ENCODE results near the gene FMNL3.

The FMNL3 gene

DNA sequence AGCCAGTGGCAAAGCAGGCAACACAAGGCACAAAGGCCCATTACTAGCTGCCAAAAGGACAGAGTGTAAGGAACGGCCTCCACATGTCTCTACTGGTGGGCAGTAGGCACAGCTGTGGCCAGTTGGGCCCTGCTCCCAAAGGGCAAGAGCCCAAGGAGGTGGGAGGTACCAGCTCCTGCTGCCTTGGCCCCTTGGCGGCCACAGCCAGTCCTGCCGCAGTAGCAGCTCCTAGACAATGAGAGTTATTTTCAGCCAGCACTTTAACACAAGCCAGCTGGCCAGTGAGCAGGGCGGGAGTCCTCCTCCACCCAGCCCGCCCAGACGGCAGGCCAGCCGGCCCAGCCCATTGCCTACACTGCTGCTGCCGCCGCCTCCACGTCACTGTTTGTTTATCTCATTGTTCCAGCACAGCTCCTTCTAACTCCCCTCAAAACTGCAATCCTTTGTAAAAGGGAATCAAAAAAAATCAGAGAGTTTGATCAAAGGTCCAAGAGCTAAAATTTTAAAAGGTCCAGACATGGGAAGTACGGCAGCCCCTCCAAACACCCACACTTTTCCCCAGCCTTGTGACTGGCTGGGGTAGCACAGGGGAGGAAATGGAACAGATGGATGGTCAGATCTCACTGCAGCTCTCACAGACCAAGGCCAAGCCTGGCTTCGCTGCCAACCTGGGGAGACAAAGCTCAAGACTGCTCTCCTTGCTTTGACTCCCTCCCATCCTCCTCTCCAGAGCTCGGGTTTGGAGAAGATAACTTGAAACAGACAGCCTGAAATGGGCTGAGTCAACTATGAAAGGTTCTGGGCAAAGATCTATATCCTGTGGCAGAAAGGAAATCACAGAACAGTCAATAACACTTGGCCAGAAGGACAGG lies 33.5 kb downstream of the FMNL3 start:
- TF ChIP-seq, protein P1, sequence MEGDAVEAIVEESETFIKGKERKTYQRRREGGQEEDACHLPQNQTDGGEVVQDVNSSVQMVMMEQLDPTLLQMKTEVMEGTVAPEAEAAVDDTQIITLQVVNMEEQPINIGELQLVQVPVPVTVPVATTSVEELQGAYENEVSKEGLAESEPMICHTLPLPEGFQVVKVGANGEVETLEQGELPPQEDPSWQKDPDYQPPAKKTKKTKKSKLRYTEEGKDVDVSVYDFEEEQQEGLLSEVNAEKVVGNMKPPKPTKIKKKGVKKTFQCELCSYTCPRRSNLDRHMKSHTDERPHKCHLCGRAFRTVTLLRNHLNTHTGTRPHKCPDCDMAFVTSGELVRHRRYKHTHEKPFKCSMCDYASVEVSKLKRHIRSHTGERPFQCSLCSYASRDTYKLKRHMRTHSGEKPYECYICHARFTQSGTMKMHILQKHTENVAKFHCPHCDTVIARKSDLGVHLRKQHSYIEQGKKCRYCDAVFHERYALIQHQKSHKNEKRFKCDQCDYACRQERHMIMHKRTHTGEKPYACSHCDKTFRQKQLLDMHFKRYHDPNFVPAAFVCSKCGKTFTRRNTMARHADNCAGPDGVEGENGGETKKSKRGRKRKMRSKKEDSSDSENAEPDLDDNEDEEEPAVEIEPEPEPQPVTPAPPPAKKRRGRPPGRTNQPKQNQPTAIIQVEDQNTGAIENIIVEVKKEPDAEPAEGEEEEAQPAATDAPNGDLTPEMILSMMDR (conservative IDR thresholded peaks at IDR 0.05; ENCODE audit: low read depth, low read length) = peak; percentile 16
- peak; percentile 71 for DNase-seq (ENCODE audit: low read depth)
- no peak overlapping the region for H3K4me3 ChIP-seq (ENCODE audit: low read length)

GRCh38 chr12:49672301-49673217 lies 34.6 kb downstream of the FMNL3 start:
- H3K4me3 ChIP-seq (ENCODE audit: low read length) = no peak overlapping the region
- DNase-seq (ENCODE audit: low read depth) = no peak
- TF ChIP-seq, protein P1 (conservative IDR thresholded peaks at IDR 0.05; ENCODE audit: low read depth, low read length) = no peak

DNA sequence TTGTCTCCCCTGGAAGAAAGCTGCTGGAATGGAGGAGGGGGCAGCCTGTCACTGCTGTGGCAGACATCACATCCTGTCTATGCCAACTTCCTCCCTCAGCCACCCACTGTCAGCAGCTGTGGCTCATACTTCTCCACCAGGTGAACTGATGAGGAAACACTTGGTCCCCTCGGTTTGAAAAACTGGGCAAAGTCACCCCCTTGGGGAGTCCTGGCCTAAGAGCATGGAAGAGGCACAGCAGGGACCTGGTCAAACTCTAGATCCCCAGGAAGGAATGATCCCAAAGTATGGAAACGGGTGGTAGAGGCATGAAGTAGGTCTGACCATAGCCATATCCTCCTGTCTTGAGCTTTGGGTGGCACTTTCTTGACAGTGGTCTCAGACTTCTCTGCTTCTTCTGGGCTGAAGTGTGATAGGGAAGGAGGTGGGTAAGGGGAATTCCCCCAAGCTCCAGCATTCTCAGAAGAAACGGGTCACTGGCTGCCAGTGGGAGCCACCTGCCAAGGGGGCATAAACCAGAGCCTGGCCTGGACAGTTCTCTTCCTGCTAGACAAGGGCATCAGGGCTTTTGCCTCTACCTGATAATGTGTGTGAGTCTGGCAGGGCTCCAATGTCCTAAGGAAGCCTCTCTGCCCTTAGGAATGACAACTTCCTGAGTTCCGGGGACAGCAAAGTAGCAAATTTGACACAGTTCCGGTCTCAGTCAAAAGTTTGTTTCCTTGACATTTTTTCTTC lies 36.0 kb downstream of the FMNL3 start:
- TF ChIP-seq, protein P1 (conservative IDR thresholded peaks at IDR 0.05; ENCODE audit: low read depth, low read length) = no peak
- H3K4me3 ChIP-seq (ENCODE audit: low read length) = no peak overlapping the region
- no peak for DNase-seq (ENCODE audit: low read depth)

DNA sequence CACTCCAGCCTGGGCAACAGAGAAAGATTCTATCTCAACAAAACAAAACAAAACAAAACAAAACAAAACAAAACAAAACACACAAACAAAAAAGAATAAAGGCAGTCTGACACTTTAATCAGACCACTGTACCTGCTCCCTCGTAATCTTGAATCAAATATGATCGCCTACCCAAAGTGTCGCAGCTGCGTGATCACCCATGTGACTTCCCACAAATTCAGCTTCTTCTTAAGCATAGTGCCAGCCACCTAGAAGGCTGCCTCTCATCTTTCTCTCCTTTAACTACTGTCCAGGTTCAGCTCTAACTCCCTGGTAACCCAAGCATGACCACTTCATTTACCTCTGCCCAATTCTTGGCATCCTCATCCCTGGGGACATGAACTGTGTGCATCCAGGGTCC lies 37.4 kb downstream of the FMNL3 start:
- no peak for DNase-seq (ENCODE audit: low read depth)

GRCh38 chr12:49667325-49668090 lies 39.7 kb downstream of the FMNL3 start:
- TF ChIP-seq, protein P1 (conservative IDR thresholded peaks at IDR 0.05; ENCODE audit: low read depth, low read length) = no peak
- no peak for DNase-seq (ENCODE audit: low read depth)

More for the DNA sequence above, 37.4 kb downstream of the FMNL3 start:
- TF ChIP-seq, protein P1 (conservative IDR thresholded peaks at IDR 0.05; ENCODE audit: low read depth, low read length) = no peak
- no peak overlapping the region for H3K4me3 ChIP-seq (ENCODE audit: low read length)

DNA sequence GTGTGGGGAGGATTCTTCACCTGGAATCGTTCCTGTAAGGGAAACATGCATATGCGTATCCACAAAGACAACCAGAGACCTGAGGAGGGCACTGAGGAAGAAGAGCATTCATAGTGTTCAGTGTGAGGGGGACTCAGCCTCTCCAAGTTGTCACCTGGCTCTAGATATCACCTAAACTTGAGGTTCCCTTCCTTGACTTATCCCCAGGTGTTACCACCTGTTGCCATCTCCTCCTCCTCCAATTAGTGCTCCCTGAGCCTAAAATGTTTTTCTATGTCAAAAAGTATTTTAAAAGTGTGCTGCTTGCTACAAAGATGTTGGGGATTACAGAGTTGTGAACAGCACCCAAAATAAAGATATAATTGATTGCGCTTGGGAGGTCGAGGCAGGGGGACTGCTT lies 41.0 kb downstream of the FMNL3 start:
- H3K4me3 ChIP-seq (ENCODE audit: low read length) = no peak overlapping the region
- no peak for DNase-seq (ENCODE audit: low read depth)
- TF ChIP-seq, protein P1 (conservative IDR thresholded peaks at IDR 0.05; ENCODE audit: low read depth, low read length) = no peak

More at GRCh38 chr12:49667325-49668090, 39.7 kb downstream of the FMNL3 start:
- no peak overlapping the region for H3K4me3 ChIP-seq (ENCODE audit: low read length)
